Kidney (tissue), 14 donors: Measurements from ENCODE around the gene TTC28. TPM values are rescaled to one million over a fixed set of nuclear protein-coding genes. Genes with fewer than 3 reads are reported as not detected.

Experiments
- DNase-seq, 5 donors: peaks; one replicate each; pipeline ENCODE4 v3.0.0-alpha.2; 2013 to 2020
- FAIRE-seq: peaks from 2 replicates; lab custom pipeline; 2012; peaks lifted over from hg19 to GRCh38; lab: Jason Lieb, UNC
- H3K27ac ChIP-seq, 2 donors: one replicate each; pipeline ENCODE4 v1.7.0; 2013; ENCODE audit warnings: low read depth in 2 of 2, low read length in 2 of 2, inconsistent platforms in 1 of 2
- H3K27me3 ChIP-seq: one replicate; pipeline ENCODE4 v1.7.1; 2013; ENCODE audit warnings: low read length, inconsistent platforms; ENCODE audit not compliant: control insufficient read depth, insufficient read depth
- H3K36me3 ChIP-seq, 3 donors: one replicate each; pipeline versions ENCODE4 v1.7.0 to v1.7.1; 2013; ENCODE audit warnings: low read length in 3 of 3, control low read depth in 1 of 3, inconsistent platforms in 1 of 3; ENCODE audit not compliant: insufficient read depth in 3 of 3, control insufficient read depth in 2 of 3
- H3K4me1 ChIP-seq, 3 donors: one replicate each; pipeline versions ENCODE4 v1.7.0 to v1.7.1; 2013; ENCODE audit warnings: low read length in 3 of 3, inconsistent platforms in 1 of 3, low read depth in 1 of 3; ENCODE audit not compliant: control insufficient read depth in 2 of 3, insufficient read depth in 2 of 3
- H3K4me3 ChIP-seq, 3 donors: one replicate each; pipeline versions ENCODE4 v1.7.0 to v1.8.1; 2013; ENCODE audit warnings: low read length in 3 of 3, control low read depth in 1 of 3, inconsistent platforms in 1 of 3
- H3K9ac ChIP-seq, 3 donors: one replicate each; pipeline versions ENCODE4 v1.7.0 to v1.7.1; 2013; ENCODE audit warnings: low read length in 3 of 3, control low read depth in 1 of 3, inconsistent platforms in 1 of 3
- H3K9me3 ChIP-seq, 3 donors: one replicate each; pipeline versions ENCODE4 v1.7.0 to v1.7.1; 2013; ENCODE audit warnings: low read length in 3 of 3, control low read depth in 1 of 3, inconsistent platforms in 1 of 3; ENCODE audit not compliant: control insufficient read depth in 2 of 3, insufficient read depth in 1 of 3
- intact Hi-C: fragments of 100-400 bp; cut with DNase I; formaldehyde crosslinking; loops from one replicate; pipeline ENCODE4 v1.11.1; 2022
- polyA plus RNA-seq: library from polyadenylated mRNA; stranded (reverse); fragments of 350-450 nt; fragmentation: Illumina TruSeq; extraction: RNeasy Lipid Tissue Mini Kit (QIAGEN cat#74804); gene quantifications from one replicate; pipeline ENCODE4 v1.2.3, GENCODE V29; 2014; ENCODE audit warnings: low read depth, low replicate concordance; ENCODE audit not compliant: insufficient read depth
- total RNA-seq: library from RNA; stranded (reverse); fragmentation: NEBNext Ultra II Directional; extraction: Animal tissue kit (Norgen Biotek cat#: 25700); gene quantifications from one replicate; pipeline ENCODE4 v1.2.1, GENCODE V29; 2021
- TF ChIP-seq, protein P1 (sequence below): IDR thresholded peaks from 3 replicates; pipeline ENCODE4 v1.5.1; 2012; ENCODE audit warnings: mild to moderate bottlenecking, moderate library complexity, borderline replicate concordance; ENCODE audit not compliant: insufficient read depth; ENCODE audit errors: extremely low read depth
- donor health status: control.
- donor health status: control.
- donor health status: control.
- donor health status: control.
- donor health status: control.
- donor health status: DM: yes; HTN: yes; CAD: no.
- donor health status: Normal renal cell carcinoma (clear cell type).

TTC28 gene
- total and polyA plus RNA-seq, 2 donors from 2014 or later, result 3.5 to 40.2 TPM

DNA sequence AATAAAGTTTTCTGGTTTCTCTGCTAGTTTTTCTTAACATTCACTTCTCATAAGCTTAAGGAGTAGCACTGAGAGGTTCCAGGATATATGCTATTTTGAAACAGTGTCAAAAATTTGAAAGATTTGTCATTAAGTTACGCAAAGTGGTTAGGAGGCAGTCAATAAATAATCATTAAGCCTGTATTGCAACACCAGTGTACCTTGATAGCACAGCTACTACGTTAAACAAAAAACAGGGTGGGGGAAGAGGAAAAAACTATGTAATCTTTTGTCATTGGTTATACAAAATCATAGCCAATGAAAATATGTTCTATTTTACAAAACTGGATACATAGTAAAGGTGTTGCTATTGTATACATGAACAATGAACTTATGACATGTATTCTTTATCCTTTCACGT, 730.2 kb downstream of the TTC28 start:
- TF ChIP-seq, protein P1, sequence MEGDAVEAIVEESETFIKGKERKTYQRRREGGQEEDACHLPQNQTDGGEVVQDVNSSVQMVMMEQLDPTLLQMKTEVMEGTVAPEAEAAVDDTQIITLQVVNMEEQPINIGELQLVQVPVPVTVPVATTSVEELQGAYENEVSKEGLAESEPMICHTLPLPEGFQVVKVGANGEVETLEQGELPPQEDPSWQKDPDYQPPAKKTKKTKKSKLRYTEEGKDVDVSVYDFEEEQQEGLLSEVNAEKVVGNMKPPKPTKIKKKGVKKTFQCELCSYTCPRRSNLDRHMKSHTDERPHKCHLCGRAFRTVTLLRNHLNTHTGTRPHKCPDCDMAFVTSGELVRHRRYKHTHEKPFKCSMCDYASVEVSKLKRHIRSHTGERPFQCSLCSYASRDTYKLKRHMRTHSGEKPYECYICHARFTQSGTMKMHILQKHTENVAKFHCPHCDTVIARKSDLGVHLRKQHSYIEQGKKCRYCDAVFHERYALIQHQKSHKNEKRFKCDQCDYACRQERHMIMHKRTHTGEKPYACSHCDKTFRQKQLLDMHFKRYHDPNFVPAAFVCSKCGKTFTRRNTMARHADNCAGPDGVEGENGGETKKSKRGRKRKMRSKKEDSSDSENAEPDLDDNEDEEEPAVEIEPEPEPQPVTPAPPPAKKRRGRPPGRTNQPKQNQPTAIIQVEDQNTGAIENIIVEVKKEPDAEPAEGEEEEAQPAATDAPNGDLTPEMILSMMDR, result no peak

DNA sequence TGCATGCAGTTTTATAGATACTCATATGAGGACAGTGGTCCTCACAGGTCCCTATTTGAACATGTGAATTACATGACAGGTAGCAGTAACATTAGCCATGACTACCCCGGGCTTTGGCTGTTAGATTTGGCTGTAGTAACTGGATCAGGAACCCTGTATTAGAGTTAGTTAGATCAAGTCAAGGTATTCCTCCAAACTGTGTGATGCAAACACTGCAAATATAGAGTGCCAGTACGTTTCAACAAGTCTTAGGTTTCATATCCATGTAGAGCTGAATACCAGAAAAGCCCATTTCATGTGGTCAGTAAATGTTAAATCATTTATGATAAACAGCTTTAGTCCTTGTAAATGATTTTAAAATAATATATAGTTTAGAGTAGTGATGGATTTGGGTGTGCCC, 731.1 kb downstream of the TTC28 start:
- no peak overlapping the region for H3K27ac ChIP-seq
- TF ChIP-seq, protein P1, result no peak
- intact Hi-C loops, result no loop called here
- H3K4me1 ChIP-seq, result no peaks in the 10 kb centered on the region
- H3K36me3 ChIP-seq, result no peaks in the 10 kb centered on the region
- no peak overlapping the region for H3K9ac ChIP-seq
- DNase-seq, result no peak
- no peaks in the 10 kb centered on the region for H3K27me3 ChIP-seq
- no peaks in the 10 kb centered on the region for H3K9me3 ChIP-seq
- FAIRE-seq, result no peak
- H3K4me3 ChIP-seq, result no peak overlapping the region

More for the DNA sequence above, 730.2 kb downstream of the TTC28 start:
- no peak overlapping the region for H3K9ac ChIP-seq
- H3K36me3 ChIP-seq, result no peaks in the 10 kb centered on the region
- no peaks in the 10 kb centered on the region for H3K27me3 ChIP-seq
- H3K4me1 ChIP-seq, result no peaks in the 10 kb centered on the region
- no peak for FAIRE-seq
- H3K27ac ChIP-seq, result no peak overlapping the region
- no peak overlapping the region for H3K4me3 ChIP-seq
- DNase-seq, result no peak
- intact Hi-C loops, result no loop called here
- no peaks in the 10 kb centered on the region for H3K9me3 ChIP-seq

DNA sequence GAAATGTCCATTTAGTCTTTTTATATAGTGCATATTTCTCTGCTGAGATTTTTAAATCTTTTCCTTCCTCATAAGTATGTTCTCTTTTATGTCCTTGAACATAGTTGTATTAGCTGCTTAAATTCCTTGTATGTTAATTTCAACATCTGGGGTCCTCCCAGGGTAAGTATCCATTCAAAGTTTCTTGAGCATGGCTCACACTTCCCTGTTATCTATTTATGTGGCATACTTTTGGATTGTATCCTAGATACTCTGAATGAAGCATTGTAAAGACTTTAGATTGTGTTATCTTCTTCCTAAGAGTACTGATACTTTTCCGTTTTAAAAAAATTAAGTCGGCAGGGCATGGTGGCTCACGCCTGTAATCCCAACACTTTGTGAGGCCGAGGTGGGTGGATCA, 732.2 kb downstream of the TTC28 start:
- Histone ChIP-seq H3K27me3 (no peaks in the 10 kb centered on the region), H3K9me3 (no peaks in the 10 kb centered on the region), H3K4me1 (no peaks in the 10 kb centered on the region), H3K36me3 (no peaks in the 10 kb centered on the region), H3K27ac (no peak overlapping the region), H3K4me3 (no peak overlapping the region), H3K9ac (no peak overlapping the region)
- TF ChIP-seq, protein P1, result no peak
- no peak for FAIRE-seq
- intact Hi-C loops, result no loop called here
- DNase-seq, result no peak

DNA sequence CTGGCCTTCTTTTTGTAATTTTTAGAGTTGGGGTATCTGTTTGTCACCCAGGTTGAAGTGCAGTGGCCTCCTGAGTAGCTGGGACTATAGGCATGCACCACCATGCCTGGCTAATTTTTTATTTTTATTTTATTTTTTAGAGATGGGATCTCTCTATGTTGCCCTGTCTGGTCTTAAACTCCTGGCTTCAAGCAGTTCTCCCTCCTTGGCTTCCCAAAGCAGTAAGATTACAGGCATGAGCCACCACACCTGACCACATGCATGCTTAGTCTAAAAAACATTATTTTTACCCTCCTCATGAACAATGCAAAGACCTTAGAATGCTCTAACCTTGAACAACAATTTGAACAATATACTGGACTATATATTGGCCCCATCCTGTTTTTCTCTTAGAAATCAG, 738.5 kb downstream of the TTC28 start:
- H3K27ac ChIP-seq, result no peak overlapping the region
- no peak overlapping the region for H3K9ac ChIP-seq
- no peaks in the 10 kb centered on the region for H3K27me3 ChIP-seq
- H3K9me3 ChIP-seq, result no peaks in the 10 kb centered on the region
- intact Hi-C loops, result no loop called here
- H3K4me1 ChIP-seq, result no peaks in the 10 kb centered on the region
- TF ChIP-seq, protein P1, result no peak
- FAIRE-seq, result no peak
- no peaks in the 10 kb centered on the region for H3K36me3 ChIP-seq
- no peak for DNase-seq
- H3K4me3 ChIP-seq, result no peak overlapping the region
